PC-3 (cell line): ENCODE results near the gene CHTF18. TPM values are rescaled to one million over a fixed set of nuclear protein-coding genes. Genes with fewer than 3 reads are reported as not detected.

Source experiments
- ATAC-seq: fragments of 200-7000 bp; cut with Tn5 transposase; 2 replicates; pipeline ENCODE4 v1.9.1; 2020; ENCODE audit warnings: mild to moderate bottlenecking, moderate library complexity
- BruUV-seq: library from RNA; stranded (reverse); fragments of 400-500 nt; replicated peaks from 2 replicates; lab custom pipeline; 2021; lab: Mats Ljungman, UMichigan
- CTCF ChIA-PET: fragments of 300-600 bp; sonication (Branson Sonifier 250); formaldehyde crosslinking; loops from one replicate; lab custom pipeline; 2022; ENCODE audit warnings: antibody characterized with exemption; lab: Charles Lee
- POLR2A ChIA-PET: fragments of 300-600 bp; sonication (Branson Sonifier 250); formaldehyde crosslinking; loops from one replicate; lab custom pipeline; 2022; ENCODE audit warnings: antibody characterized with exemption; ENCODE audit not compliant: unreplicated experiment; lab: Charles Lee
- DNase-seq: peaks from one replicate; pipeline ENCODE4 v3.0.0-alpha.2; 2015
- H2AFZ ChIP-seq: fragments of 300-600 bp; sonication (generic); 2 replicates; pipeline ENCODE4 v1.6.0; 2016; ENCODE audit warnings: antibody characterized with exemption, low read length
- H3F3A ChIP-seq: fragments of 300-600 bp; sonication (generic); one replicate; pipeline ENCODE4 v1.6.0; 2017; ENCODE audit warnings: antibody characterized with exemption, low read length, control low read depth, mild to moderate bottlenecking; ENCODE audit not compliant: unreplicated experiment
- H3K27ac ChIP-seq: fragments of 300-600 bp; sonication (generic); 2 replicates; pipeline ENCODE4 v1.5.1; 2016; ENCODE audit warnings: mild to moderate bottlenecking, low read length
- H3K27me3 ChIP-seq: fragments of 300-600 bp; sonication (generic); 2 replicates; pipeline ENCODE4 v1.6.1; 2016; ENCODE audit warnings: low read length, mixed read lengths
- H3K36me3 ChIP-seq: fragments of 300-600 bp; sonication (generic); 2 replicates; pipeline ENCODE4 v1.6.1; 2016; ENCODE audit warnings: low read depth, mixed run types, low read length, mixed read lengths
- H3K4me1 ChIP-seq: fragments of 300-600 bp; sonication (generic); 2 replicates; pipeline ENCODE4 v1.5.1; 2016; ENCODE audit warnings: low read length; ENCODE audit not compliant: insufficient read depth
- H3K4me2 ChIP-seq: fragments of 300-600 bp; sonication (generic); 2 replicates; pipeline ENCODE4 v1.6.0; 2016; ENCODE audit warnings: low read length
- H3K4me3 ChIP-seq: fragments of 300-600 bp; sonication (generic); 2 replicates; pipeline ENCODE4 v1.5.1; 2016; ENCODE audit warnings: mild to moderate bottlenecking, low read length, mixed read lengths
- H3K79me2 ChIP-seq: fragments of 300-600 bp; sonication (generic); 2 replicates; pipeline ENCODE4 v1.6.1; 2017; ENCODE audit warnings: low read length, mixed read lengths
- H3K9ac ChIP-seq: fragments of 300-600 bp; sonication (generic); 2 replicates; pipeline ENCODE4 v1.6.0; 2016; ENCODE audit warnings: mild to moderate bottlenecking, low read length
- H3K9me2 ChIP-seq: fragments of 300-600 bp; sonication (generic); replicated peaks from 2 replicates; pipeline ENCODE4 v1.6.1; 2016; ENCODE audit warnings: mixed run types, low read length, mixed read lengths
- H3K9me3 ChIP-seq: fragments of 300-600 bp; sonication (generic); 2 replicates; pipeline ENCODE4 v1.6.1; 2016; ENCODE audit warnings: low read length, mixed read lengths
- H4K20me1 ChIP-seq: fragments of 300-600 bp; sonication (generic); 2 replicates; pipeline ENCODE4 v1.6.1; 2016; ENCODE audit warnings: low read length, mixed read lengths
- EZH2 ChIP-seq: fragments of 300-600 bp; sonication (generic); IDR thresholded peaks from one replicate; pipeline ENCODE4 v1.6.1; 2017; ENCODE audit warnings: antibody characterized with exemption, mild to moderate bottlenecking, low read length; ENCODE audit not compliant: unreplicated experiment
- EZH2phosphoT487 ChIP-seq: fragments of 300-600 bp; sonication (generic); IDR thresholded peaks from 2 replicates; pipeline ENCODE4 v1.6.1; 2018; ENCODE audit warnings: mild to moderate bottlenecking, antibody characterized with exemption, low read length, borderline replicate concordance
- intact Hi-C: fragments of 100-400 bp; cut with micrococcal nuclease; formaldehyde crosslinking; loops from 2 replicates; pipeline ENCODE4 v1.9.0; 2023
- total RNA-seq: library from RNA; depleted of rRNA; stranded (reverse); fragments of >200 nt; gene quantifications from 2 replicates; pipeline ENCODE4 v1.2.3, GENCODE V29; 2014
- TF ChIP-seq, protein P1 (sequence below): fragments of 300-600 bp; sonication (generic); conservative IDR thresholded peaks from 2 replicates; pipeline ENCODE4 v1.5.1; 2017; ENCODE audit warnings: antibody characterized with exemption, low read depth, mild to moderate bottlenecking, low read length

The CHTF18 gene
- total RNA-seq, 1 experiment from 2014 or later: 79.0 TPM

- intact Hi-C loops: no loop called here
- no peak for ATAC-seq
- Histone ChIP-seq H3K9ac (no peak overlapping the region), H3K36me3 (no peaks in the 10 kb centered on the region), H3K27me3 (no peaks in the 10 kb centered on the region), H3F3A (no peaks in the 10 kb centered on the region), H3K4me3 (no peak overlapping the region), H3K27ac (no peak overlapping the region), H3K9me3 (no peaks in the 10 kb centered on the region), H3K4me2 (no peak overlapping the region), H3K9me2 (no peaks in the 10 kb centered on the region), H3K4me1 (no peaks in the 10 kb centered on the region), H2AFZ (no peak overlapping the region), H3K79me2 (no peaks in the 10 kb centered on the region), H4K20me1 (no peaks in the 10 kb centered on the region)
- TF ChIP-seq EZH2phosphoT487 (no peak), EZH2 (no peak)
- TF ChIP-seq, protein P1, sequence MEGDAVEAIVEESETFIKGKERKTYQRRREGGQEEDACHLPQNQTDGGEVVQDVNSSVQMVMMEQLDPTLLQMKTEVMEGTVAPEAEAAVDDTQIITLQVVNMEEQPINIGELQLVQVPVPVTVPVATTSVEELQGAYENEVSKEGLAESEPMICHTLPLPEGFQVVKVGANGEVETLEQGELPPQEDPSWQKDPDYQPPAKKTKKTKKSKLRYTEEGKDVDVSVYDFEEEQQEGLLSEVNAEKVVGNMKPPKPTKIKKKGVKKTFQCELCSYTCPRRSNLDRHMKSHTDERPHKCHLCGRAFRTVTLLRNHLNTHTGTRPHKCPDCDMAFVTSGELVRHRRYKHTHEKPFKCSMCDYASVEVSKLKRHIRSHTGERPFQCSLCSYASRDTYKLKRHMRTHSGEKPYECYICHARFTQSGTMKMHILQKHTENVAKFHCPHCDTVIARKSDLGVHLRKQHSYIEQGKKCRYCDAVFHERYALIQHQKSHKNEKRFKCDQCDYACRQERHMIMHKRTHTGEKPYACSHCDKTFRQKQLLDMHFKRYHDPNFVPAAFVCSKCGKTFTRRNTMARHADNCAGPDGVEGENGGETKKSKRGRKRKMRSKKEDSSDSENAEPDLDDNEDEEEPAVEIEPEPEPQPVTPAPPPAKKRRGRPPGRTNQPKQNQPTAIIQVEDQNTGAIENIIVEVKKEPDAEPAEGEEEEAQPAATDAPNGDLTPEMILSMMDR: no peak
- DNase-seq: no peak
- POLR2A ChIA-PET: interaction anchor here (0.7 kb wide), 1 partner anchor 30 kb away, joined by 6 read pairs; no protein-coding TSS in a partner anchor
- BruUV-seq: no TSS peak
- CTCF ChIA-PET: no interaction called here
Measured at GRCh38 chr16:749010-749409, 39.4 kb upstream of the CHTF18 start.

DNA sequence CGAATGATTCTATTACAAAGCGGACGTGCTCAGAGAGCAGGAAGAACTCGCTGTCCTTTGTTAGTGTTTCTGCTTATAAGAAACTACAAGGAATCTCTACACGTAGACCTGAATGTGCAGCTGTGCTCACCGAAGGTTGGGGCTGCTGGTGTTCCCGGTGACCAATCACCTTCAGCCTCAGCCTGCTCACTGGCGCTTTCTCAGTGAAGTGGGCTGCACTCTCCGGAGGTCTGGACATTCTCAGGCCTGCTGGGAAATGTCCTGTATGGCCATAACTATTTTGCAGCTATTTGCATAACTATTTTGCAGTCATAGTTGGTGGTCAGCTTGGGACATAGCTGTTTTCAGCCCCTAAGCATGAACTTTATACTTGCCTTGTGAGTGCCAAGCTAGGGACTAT, 37.9 kb upstream of the CHTF18 start:
- Histone ChIP-seq H3K27me3 (no peaks in the 10 kb centered on the region), H2AFZ (no peak overlapping the region), H3K9me2 (no peaks in the 10 kb centered on the region), H3K9me3 (no peaks in the 10 kb centered on the region), H3K36me3 (no peaks in the 10 kb centered on the region), H3K4me2 (no peak overlapping the region), H3K79me2 (no peaks in the 10 kb centered on the region), H3K9ac (no peak overlapping the region), H3F3A (no peaks in the 10 kb centered on the region), H3K4me1 (no peaks in the 10 kb centered on the region), H3K4me3 (no peak overlapping the region), H3K27ac (no peak overlapping the region), H4K20me1 (no peaks in the 10 kb centered on the region)
- ChIA-PET POLR2A (no interaction called here), CTCF (no interaction called here)
- no TSS peak for BruUV-seq
- TF ChIP-seq, protein P1: no peak
- TF ChIP-seq EZH2phosphoT487 (no peak), EZH2 (no peak)
- intact Hi-C loops: no loop called here
- ATAC-seq: no peak
- no peak for DNase-seq

- DNase-seq (no peak), ATAC-seq (peak; percentile 42; the same call in 1 of the 2 replicates)
- Histone ChIP-seq H3K9me2 (no peaks in the 10 kb centered on the region), H3K9ac (no peak overlapping the region), H3K9me3 (no peaks in the 10 kb centered on the region), H3K27ac (no peak overlapping the region), H3K4me2 (peak overlapping the region; percentile 41), H3K36me3 (no peaks in the 10 kb centered on the region), H3K4me3 (no peak overlapping the region), H3K79me2 (no peaks in the 10 kb centered on the region), H3F3A (no peaks in the 10 kb centered on the region), H2AFZ (0 out of 2 replicates have a peak overlapping the region, but pooled peaks have one; percentile 9), H3K27me3 (no peaks in the 10 kb centered on the region), H3K4me1 (no peaks in the 10 kb centered on the region), H4K20me1 (no peaks in the 10 kb centered on the region)
- no TSS peak for BruUV-seq
- intact Hi-C loops: no loop called here
- ChIA-PET CTCF (no interaction called here), POLR2A (no interaction called here)
- TF ChIP-seq EZH2phosphoT487 (no peak), EZH2 (no peak)
- TF ChIP-seq, protein P1: no peak
Measured at GRCh38 chr16:751152-752006, 37.0 kb upstream of the CHTF18 start.
